Measurements from ENCODE around the gene WDR46.
"Not testable (repeated sequence)": the region's sequence is repeated elsewhere in the genome, so short reads cannot be mapped to it uniquely, and the experiment has no call there.

Gene WDR46

GRCh38 chr6:33286946-33287914 is 1.8 kb downstream of the WDR46 start:
- DNase-seq (ENCODE audit: low read depth) = no peak
- H3K4me3 ChIP-seq (ENCODE audit: control insufficient read depth, low read depth, low read length) = no peak overlapping the region
- no peak for TF ChIP-seq CTCF (IDR thresholded peaks at IDR 0.05; ENCODE audit: control insufficient read depth, insufficient read depth, low read depth, low read length, missing control alignments)

- not testable (repeated sequence) for H3K4me3 ChIP-seq (ENCODE audit: control insufficient read depth, low read depth, low read length); DNase-seq (ENCODE audit: low read depth)
Observed at GRCh38 chr6:33285214-33285613, 3.8 kb downstream of the WDR46 start.

GRCh38 chr6:33280539-33280938 is 8.5 kb downstream of the WDR46 start:
- TF ChIP-seq CTCF (IDR thresholded peaks at IDR 0.05; ENCODE audit: control insufficient read depth, insufficient read depth, low read depth, low read length, missing control alignments) = no peak
- DNase-seq (ENCODE audit: low read depth) = no peak
- no peak overlapping the region for H3K4me3 ChIP-seq (ENCODE audit: control insufficient read depth, low read depth, low read length)

GRCh38 chr6:33279971-33280511 is 9.0 kb downstream of the WDR46 start:
- peak; percentile 60 for TF ChIP-seq CTCF (IDR thresholded peaks at IDR 0.05; ENCODE audit: control insufficient read depth, insufficient read depth, low read depth, low read length, missing control alignments)
- H3K4me3 ChIP-seq (ENCODE audit: control insufficient read depth, low read depth, low read length) = no peak overlapping the region
- no peak for DNase-seq (ENCODE audit: low read depth)

GRCh38 chr6:33279257-33279695 is 9.8 kb downstream of the WDR46 start:
- DNase-seq (ENCODE audit: low read depth) = no peak
- TF ChIP-seq CTCF (IDR thresholded peaks at IDR 0.05; ENCODE audit: control insufficient read depth, insufficient read depth, low read depth, low read length, missing control alignments) = no peak
- no peak overlapping the region for H3K4me3 ChIP-seq (ENCODE audit: control insufficient read depth, low read depth, low read length)

GRCh38 chr6:33278810-33279209 is 10.2 kb downstream of the WDR46 start:
- DNase-seq (ENCODE audit: low read depth) = no peak
- no peak for TF ChIP-seq CTCF (IDR thresholded peaks at IDR 0.05; ENCODE audit: control insufficient read depth, insufficient read depth, low read depth, low read length, missing control alignments)
- H3K4me3 ChIP-seq (ENCODE audit: control insufficient read depth, low read depth, low read length) = no peak overlapping the region

GRCh38 chr6:33278392-33278741 is 10.7 kb downstream of the WDR46 start:
- no peak for TF ChIP-seq CTCF (IDR thresholded peaks at IDR 0.05; ENCODE audit: control insufficient read depth, insufficient read depth, low read depth, low read length, missing control alignments)
- no peak for DNase-seq (ENCODE audit: low read depth)
- H3K4me3 ChIP-seq (ENCODE audit: control insufficient read depth, low read depth, low read length) = no peak overlapping the region

Measured in AG09309 (cell line).